Karpas-422 (cell line): ENCODE measurements around the gene EYA3. TPM values are rescaled to one million over a fixed set of nuclear protein-coding genes. Genes with fewer than 3 reads are reported as not detected.
A peak's percentile ranks its signal among the peaks of the same experiment; 100 is the strongest.

Experiments
- DNase-seq: peaks from one replicate; pipeline ENCODE4 v3.0.0-alpha.2; 2015
- H2AFZ ChIP-seq: fragments of 200-600 bp; sonication (generic); 2 replicates; pipeline ENCODE4 v1.6.1; 2014; ENCODE audit warnings: antibody characterized with exemption, low read length, mixed read lengths
- H3K27ac ChIP-seq: fragments of 200-600 bp; sonication (generic); 2 replicates; pipeline ENCODE4 v1.5.1; 2014; ENCODE audit warnings: mild to moderate bottlenecking, low read length, moderate library complexity
- H3K27me3 ChIP-seq: fragments of 200-600 bp; sonication (generic); 2 replicates; pipeline ENCODE4 v1.6.1; 2014; ENCODE audit warnings: low read length, mixed read lengths
- H3K36me3 ChIP-seq: fragments of 200-600 bp; sonication (generic); 2 replicates; pipeline ENCODE4 v1.6.1; 2014; ENCODE audit warnings: low read length, mixed read lengths; ENCODE audit not compliant: insufficient read depth
- H3K4me1 ChIP-seq: fragments of 200-600 bp; sonication (generic); 2 replicates; pipeline ENCODE4 v1.6.1; 2014; ENCODE audit warnings: mild to moderate bottlenecking, low read length, mixed read lengths
- H3K4me2 ChIP-seq: fragments of 200-600 bp; sonication (generic); 2 replicates; pipeline ENCODE4 v1.6.1; 2014; ENCODE audit warnings: low read length, low read depth, mild to moderate bottlenecking; ENCODE audit not compliant: poor library complexity, severe bottlenecking
- H3K4me3 ChIP-seq: fragments of 200-600 bp; sonication (generic); 2 replicates; pipeline ENCODE4 v1.5.1; 2014; ENCODE audit warnings: mild to moderate bottlenecking, antibody characterized with exemption, low read length, mixed read lengths
- H3K79me2 ChIP-seq: fragments of 200-600 bp; sonication (generic); 2 replicates; pipeline ENCODE4 v1.6.1; 2014; ENCODE audit warnings: mild to moderate bottlenecking, low read length, mixed read lengths
- H3K9ac ChIP-seq: fragments of 200-600 bp; sonication (generic); 2 replicates; pipeline ENCODE4 v1.6.0; 2014; ENCODE audit warnings: low read length
- H3K9me2 ChIP-seq: fragments of 200-600 bp; sonication (generic), shearing (Covaris generic); replicated peaks from 2 replicates; pipeline ENCODE4 v1.6.0; 2014; ENCODE audit warnings: mild to moderate bottlenecking, low read length, moderate library complexity; ENCODE audit not compliant: insufficient read depth
- H3K9me3 ChIP-seq: fragments of 300-700, 200-600 bp; sonication (generic); 2 replicates; pipeline ENCODE4 v1.6.1; 2014; ENCODE audit warnings: low read length, mixed read lengths
- H4K20me1 ChIP-seq: fragments of 200-600 bp; sonication (generic); 2 replicates; pipeline ENCODE4 v1.6.1; 2014; ENCODE audit warnings: mild to moderate bottlenecking, antibody characterized with exemption, low read length, low read depth; ENCODE audit not compliant: insufficient read depth
- small RNA-seq: library from RNA; depleted of rRNA; stranded (forward); fragments of <200 nt; gene quantifications from one replicate; pipeline ENCODE3, GENCODE V24; 2014
- total RNA-seq: library from RNA; depleted of rRNA; stranded (reverse); fragments of >200 nt; shearing (Covaris generic); gene quantifications from 2 replicates; pipeline ENCODE4 v1.2.3, GENCODE V29; 2014; ENCODE audit warnings: low replicate concordance; rRNA removed

Gene EYA3
- total RNA-seq, 1 experiment from 2014 or later: 28.3 TPM

DNA sequence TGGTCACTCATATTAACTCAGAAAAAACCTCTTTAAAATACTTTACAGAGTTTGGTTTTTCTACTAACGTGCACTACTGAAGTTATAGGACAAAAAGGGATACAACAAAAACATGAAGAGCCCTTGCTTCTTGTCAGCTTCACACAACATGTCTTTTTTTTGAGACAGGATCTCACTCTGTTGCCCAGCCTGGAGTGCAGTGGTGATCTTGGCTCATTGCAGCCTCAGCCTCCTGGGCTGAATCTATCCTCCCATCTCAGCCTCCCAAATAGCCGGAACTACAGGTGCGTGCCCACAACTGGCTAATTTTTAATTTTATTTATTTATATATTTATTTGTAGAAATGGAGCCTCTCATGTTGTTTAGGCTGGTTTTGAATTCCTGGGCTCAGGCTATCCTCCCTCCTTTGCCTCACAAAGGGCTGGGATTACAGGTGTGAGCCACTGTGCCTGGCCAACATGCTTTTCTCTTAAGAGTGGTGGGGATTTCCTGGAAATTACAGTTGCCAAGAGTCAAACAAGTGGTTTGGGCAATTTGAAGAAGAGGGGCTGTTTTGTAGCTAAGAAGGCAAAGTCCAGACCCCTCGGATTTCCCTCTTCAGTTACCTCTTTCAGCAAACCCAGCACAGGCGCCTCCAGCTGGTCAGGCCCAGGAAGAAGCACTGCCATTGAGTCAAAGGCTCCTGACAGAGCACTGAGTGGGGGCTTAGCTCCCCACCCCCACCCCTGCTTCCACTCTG is 160.0 kb downstream of the EYA3 start:
- H3K9me3 ChIP-seq: no peaks in the 10 kb centered on the region
- H3K9me2 ChIP-seq: no peaks in the 10 kb centered on the region
- H2AFZ ChIP-seq: no peak overlapping the region
- H3K27me3 ChIP-seq: no peaks in the 10 kb centered on the region
- no peaks in the 10 kb centered on the region for H3K79me2 ChIP-seq
- H3K4me3 ChIP-seq: no peak overlapping the region
- no peak overlapping the region for H3K9ac ChIP-seq
- H3K4me2 ChIP-seq: no peak overlapping the region
- peak; percentile 60 for DNase-seq
- peaks cover 10% of the 10 kb centered on the region for H3K4me1 ChIP-seq
- H4K20me1 ChIP-seq: no peaks in the 10 kb centered on the region
- no peaks in the 10 kb centered on the region for H3K36me3 ChIP-seq
- H3K27ac ChIP-seq: no peak overlapping the region

DNA sequence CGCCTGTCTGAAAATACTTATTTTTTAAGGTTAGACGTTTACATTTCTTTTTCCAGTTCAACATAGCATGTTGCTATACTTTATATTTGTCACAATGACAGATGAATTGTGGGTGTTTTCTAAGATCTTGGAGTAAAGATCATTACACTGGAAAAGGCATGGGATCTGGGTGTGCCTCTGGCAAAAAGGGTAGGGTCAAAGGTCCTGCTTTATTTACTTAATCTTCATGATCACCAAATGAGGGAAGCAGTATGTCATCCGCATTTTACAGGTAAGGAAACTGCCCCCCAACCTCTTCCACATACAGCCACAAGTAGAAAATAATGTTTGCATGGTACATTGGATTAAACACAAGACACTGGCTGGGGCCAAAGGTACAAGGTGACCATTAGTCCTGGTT is 166.1 kb downstream of the EYA3 start:
- no peak for DNase-seq
- H4K20me1 ChIP-seq: no peaks in the 10 kb centered on the region
- no peaks in the 10 kb centered on the region for H3K4me1 ChIP-seq
- no peaks in the 10 kb centered on the region for H3K9me3 ChIP-seq
- no peaks in the 10 kb centered on the region for H3K27me3 ChIP-seq
- no peaks in the 10 kb centered on the region for H3K9me2 ChIP-seq
- H3K27ac ChIP-seq: no peak overlapping the region
- H3K4me2 ChIP-seq: no peak overlapping the region
- no peak overlapping the region for H3K4me3 ChIP-seq
- no peak overlapping the region for H2AFZ ChIP-seq
- H3K79me2 ChIP-seq: no peaks in the 10 kb centered on the region
- H3K36me3 ChIP-seq: no peaks in the 10 kb centered on the region
- H3K9ac ChIP-seq: no peak overlapping the region

Small RNA genes within 50 kb of the gene (small RNA-seq; reads per million reads assigned to genes)
- 0.12 reads per million for gene RN7SL559P

Other genes starting within 250 kb of the EYA3 start
- gene THEMIS2, start 216.1 kb downstream of the EYA3 start, total RNA-seq: 8.7 and 9.2 TPM in 2 replicates
- 67.0 and 72.5 TPM in 2 replicates for gene RPA2, start 174.0 kb downstream of the EYA3 start, total RNA-seq
- 0.36 TPM in 1 of 2 replicates, not detected in the other for gene SMPDL3B, start 153.6 kb downstream of the EYA3 start, total RNA-seq
- 2.0 and 4.6 TPM in 2 replicates for gene XKR8, start 128.6 kb downstream of the EYA3 start, total RNA-seq
- 37.8 and 74.2 TPM in 2 replicates for gene PTAFR, start 88.1 kb upstream of the EYA3 start, total RNA-seq
- gene DNAJC8, start 144.4 kb upstream of the EYA3 start, total RNA-seq: 56.9 and 71.8 TPM in 2 replicates
- 248 and 524 TPM in 2 replicates for gene ATP5IF1, start 147.5 kb upstream of the EYA3 start, total RNA-seq
- gene SESN2, start 170.9 kb upstream of the EYA3 start, total RNA-seq: 35.1 and 46.0 TPM in 2 replicates
- 27.6 and 29.4 TPM in 2 replicates for gene MED18, start 240.4 kb upstream of the EYA3 start, total RNA-seq